Choroid plexus epithelial cell (primary cell): ENCODE data around the gene NT5C3B.
A peak's percentile ranks its signal among the peaks of the same experiment; 100 is the strongest.

ENCODE experiments used
- DNase-seq: peaks from one replicate; pipeline ENCODE4 v3.0.0-alpha.2; 2010; ENCODE audit warnings: low read depth
- H3K4me3 ChIP-seq: 2 replicates; pipeline ENCODE4 v1.5.1; 2011; ENCODE audit warnings: low read depth, mild to moderate bottlenecking, control low read depth, low read length, moderate library complexity
- TF ChIP-seq, protein P1 (sequence below): conservative IDR thresholded peaks from 2 replicates; pipeline ENCODE4 v1.5.1; 2011; ENCODE audit warnings: low read depth, mild to moderate bottlenecking, control low read depth, inconsistent platforms, low read length, moderate library complexity

The NT5C3B gene

DNA sequence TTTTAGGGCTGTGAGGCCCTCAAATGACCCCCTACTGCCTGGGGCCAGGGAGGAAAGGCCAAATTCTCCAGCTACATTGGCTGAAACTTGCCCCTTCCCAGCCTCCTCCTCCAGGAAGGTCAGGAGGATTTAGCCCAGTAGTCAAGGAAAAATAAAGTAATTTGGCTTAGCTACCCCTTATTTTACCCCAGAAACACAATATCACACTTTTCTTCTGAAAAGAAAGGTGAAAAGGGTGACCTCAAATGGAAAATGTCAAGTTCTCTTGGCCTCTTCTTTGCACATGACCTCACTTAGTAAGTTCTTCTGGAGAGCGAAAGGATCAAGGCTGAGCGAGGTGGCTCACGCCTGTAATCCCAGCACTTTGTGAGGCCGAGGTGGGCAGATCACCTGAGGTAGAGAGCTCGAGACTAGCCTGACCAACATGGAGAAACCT is 41.5 kb downstream of the NT5C3B start:
- no peak overlapping the region for H3K4me3 ChIP-seq
- DNase-seq, result no peak
- TF ChIP-seq, protein P1, sequence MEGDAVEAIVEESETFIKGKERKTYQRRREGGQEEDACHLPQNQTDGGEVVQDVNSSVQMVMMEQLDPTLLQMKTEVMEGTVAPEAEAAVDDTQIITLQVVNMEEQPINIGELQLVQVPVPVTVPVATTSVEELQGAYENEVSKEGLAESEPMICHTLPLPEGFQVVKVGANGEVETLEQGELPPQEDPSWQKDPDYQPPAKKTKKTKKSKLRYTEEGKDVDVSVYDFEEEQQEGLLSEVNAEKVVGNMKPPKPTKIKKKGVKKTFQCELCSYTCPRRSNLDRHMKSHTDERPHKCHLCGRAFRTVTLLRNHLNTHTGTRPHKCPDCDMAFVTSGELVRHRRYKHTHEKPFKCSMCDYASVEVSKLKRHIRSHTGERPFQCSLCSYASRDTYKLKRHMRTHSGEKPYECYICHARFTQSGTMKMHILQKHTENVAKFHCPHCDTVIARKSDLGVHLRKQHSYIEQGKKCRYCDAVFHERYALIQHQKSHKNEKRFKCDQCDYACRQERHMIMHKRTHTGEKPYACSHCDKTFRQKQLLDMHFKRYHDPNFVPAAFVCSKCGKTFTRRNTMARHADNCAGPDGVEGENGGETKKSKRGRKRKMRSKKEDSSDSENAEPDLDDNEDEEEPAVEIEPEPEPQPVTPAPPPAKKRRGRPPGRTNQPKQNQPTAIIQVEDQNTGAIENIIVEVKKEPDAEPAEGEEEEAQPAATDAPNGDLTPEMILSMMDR, result no peak

DNA sequence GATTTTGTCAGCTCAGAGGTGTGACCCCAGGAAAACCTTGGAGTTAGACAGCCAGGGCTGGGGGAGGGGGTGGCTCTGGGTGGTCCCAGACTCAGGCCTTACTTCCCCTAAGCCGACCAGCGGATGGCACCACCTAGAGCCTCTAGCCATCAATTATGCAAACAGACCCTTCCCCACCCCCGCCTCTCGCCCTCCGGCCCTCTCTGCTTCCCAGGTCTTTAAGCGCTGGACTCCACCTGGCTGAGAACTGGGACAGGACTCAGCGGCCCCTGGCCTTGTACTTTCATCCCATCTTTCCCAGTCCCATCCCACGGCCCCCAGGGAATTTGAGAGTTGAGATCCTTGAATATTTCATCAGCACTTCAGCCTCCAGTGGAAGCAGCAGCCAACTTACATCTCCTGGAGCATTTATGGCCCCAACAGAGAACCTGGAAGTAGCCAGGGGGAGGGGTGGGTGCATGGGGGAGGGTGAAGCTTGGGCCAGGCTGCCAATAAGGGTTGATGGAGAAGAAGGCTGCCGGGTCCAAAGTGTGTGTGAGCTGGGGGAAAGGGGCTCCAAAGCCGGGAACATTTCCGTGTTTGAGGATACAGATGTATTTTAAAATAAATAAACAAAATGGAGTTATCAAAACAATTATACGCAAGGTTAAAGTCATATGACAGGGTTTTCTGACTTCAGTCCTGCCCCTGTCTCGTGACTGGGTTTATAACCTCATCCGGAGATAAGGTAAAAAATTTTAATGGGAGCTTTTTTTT is 42.1 kb downstream of the NT5C3B start:
- no peak overlapping the region for H3K4me3 ChIP-seq
- DNase-seq, result peak; percentile 62
- TF ChIP-seq, protein P1, result no peak

DNA sequence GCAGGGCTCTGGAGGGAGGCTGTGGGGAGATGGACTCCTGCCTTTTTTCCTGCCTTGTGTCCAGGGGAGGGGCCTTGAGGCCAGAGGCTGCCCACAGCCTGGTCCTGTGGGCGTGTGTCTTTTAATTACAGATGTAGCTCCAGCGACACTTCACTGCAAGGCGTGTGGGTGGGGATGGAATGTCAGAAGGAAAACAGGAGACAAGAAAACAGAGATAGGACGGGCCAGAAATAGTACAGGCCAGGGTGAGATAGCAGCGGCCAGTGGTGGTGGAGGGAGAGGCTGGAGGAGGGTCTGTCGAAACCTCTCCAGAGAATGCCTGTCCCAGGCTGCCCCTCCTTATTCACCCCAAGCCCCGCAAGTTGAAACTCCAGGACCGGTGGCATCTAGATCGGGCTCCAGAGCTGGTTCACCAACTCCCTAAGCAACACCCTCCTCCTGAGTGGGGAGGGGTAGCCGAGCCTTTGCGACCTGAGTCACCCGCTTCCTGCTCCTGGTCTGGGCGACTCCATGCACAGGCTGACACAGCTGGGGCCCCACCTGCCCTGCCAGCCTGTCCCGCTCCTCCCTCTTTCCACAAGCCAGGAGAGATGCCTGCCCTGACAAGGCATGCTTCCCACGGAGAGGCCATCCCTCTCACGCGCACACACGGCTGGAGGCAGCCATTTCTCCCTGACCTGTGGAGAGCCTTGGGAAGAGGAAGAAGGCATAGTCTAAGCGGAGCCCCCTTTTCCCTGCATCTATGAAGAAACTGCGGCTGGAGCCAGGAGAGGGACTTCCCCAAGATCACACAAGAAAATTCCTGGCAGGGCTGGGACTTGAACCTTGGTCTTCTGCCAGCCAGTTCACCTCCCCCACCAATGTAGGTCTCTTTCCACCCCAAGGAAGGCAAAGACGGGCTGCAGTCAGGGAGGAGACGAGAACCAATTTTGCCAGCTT is 42.9 kb downstream of the NT5C3B start:
- DNase-seq, result peak; percentile 64
- no peak overlapping the region for H3K4me3 ChIP-seq
- TF ChIP-seq, protein P1, result no peak

DNA sequence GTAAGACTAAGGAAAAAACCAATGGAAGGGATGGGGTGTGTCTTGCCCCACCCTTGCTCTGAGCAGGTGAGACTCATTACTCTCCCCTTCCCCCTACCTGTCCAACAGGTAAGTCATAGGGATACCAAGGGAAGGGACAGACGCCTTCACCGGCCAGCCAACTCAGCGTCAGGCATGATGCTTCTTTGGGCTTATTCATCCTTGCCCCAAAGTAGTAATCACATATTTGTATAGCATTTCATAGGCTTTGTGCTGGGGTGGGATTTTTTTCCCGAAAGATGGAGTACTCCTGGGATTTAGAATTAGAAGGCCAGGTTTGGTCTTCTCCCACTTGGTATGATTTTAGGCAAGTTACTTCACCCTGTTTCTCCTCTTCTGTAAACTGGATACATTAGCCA is 49.0 kb downstream of the NT5C3B start:
- TF ChIP-seq, protein P1, result no peak
- no peak overlapping the region for H3K4me3 ChIP-seq
- no peak for DNase-seq

DNA sequence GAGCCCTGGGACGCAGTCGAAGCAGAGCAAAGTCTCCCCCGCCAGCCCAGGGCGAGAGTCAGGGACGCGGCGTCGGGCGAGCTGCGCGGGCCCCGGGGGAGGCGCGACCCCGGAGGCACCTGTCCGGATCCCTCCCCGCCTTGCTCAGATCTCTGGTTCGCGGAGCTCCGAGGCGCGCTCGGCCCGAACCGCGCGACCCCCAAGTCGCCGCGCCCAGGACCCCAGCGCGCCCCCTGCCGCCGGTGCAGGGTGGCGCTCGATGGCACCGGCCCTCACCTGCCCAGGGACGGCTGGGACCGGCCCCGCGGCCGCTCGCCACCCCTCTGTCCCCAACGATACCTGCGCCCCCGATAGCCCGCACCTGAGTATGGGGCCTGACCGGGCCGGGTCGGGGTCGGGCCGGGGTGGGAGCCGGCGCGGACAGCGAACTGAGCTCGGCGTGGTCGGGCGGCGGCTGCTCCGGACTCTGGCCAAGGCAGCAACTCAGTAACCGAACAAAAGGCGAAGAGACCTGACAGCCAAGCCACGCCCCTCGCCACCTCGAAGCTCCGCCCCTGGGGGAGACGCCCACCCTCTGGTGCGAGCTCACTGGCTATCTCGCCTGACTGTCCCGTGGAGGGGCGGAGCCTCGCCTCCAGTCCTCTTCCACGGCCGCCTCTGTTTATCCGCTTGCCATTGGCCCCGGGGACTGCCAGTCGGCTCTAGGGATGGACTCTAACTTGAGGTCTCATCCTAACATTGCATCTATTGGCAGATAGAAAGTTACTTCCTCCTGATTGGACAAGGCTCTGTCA is 49.6 kb downstream of the NT5C3B start, which contains the start of gene JUP:
TSS of gene JUP (minus strand) at position 485 of the 794 bp plus-strand sequence. CDS start 14,857 bp downstream, outside the sequence.
- peak within 1 kb of the TSS; percentile 82 for H3K4me3 ChIP-seq
- peak; percentile 100 for DNase-seq
- TF ChIP-seq, protein P1, result peak; percentile 26

DNA sequence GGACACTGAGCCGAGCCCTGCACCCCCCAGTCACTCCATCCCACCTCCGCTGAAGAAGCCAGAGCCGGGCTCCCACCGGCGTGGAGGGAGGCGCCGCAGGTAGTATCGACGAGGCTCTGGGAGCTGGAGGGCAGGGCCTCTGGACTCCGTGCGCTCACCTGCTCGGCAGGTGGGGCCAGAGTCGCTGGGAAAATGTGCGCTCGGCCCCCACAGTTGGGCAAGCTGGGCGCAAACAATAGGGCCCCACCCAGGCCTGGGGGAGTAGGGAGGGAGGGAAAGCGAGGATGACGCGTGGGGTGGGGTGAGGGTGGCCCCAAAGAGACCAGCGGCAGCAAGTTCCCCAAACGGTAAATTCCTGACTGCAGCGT is 50.2 kb downstream of the NT5C3B start:
- no peak for DNase-seq
- peak overlapping the region; percentile 82 for H3K4me3 ChIP-seq
- TF ChIP-seq, protein P1, result no peak
